HG02840 (cell line): ENCODE data around the gene NEU2.
"Not testable (repeated sequence)": the region's sequence is repeated elsewhere in the genome, so short reads cannot be mapped to it uniquely, and the experiment has no call there.

Source experiments
- ATAC-seq: cut with Tn5 transposase; IDR thresholded peaks from one replicate; pipeline ENCODE4 v1.9.1; 2021; ENCODE audit warnings: mild to moderate bottlenecking, moderate library complexity, moderate number of reproducible peaks; ENCODE audit not compliant: unreplicated experiment, low FRiP score

The NEU2 gene

GRCh38 chr2:233053928-233054784 lies 21.7 kb downstream of the NEU2 start:
- ATAC-seq, result no peak

GRCh38 chr2:233055362-233055761 lies 22.9 kb downstream of the NEU2 start:
- no peak for ATAC-seq

GRCh38 chr2:233056961-233057605 lies 24.6 kb downstream of the NEU2 start:
- ATAC-seq, result no peak

- no peak for ATAC-seq
Measured at GRCh38 chr2:233058717-233059546, 26.5 kb downstream of the NEU2 start.

- no peak for ATAC-seq
Measured at GRCh38 chr2:233059547-233059796, 27.0 kb downstream of the NEU2 start.

GRCh38 chr2:233059797-233060500 lies 27.5 kb downstream of the NEU2 start, which contains the start of gene INPP5D:
INPP5D (plus strand) TSS chr2:233060342; CDS start chr2:233060479, 137 bp downstream.
- no peak for ATAC-seq

- ATAC-seq, result no peak
Measured at GRCh38 chr2:233060501-233060979, 28.1 kb downstream of the NEU2 start.

GRCh38 chr2:233060980-233061590 lies 28.6 kb downstream of the NEU2 start:
- ATAC-seq, result no peak

GRCh38 chr2:233061591-233062450 lies 29.3 kb downstream of the NEU2 start:
- no peak for ATAC-seq

- ATAC-seq, result no peak
Measured at GRCh38 chr2:233062451-233062850, 30.0 kb downstream of the NEU2 start.

GRCh38 chr2:233062946-233063268 lies 30.4 kb downstream of the NEU2 start:
- no peak for ATAC-seq

- ATAC-seq, result no peak
Measured at GRCh38 chr2:233063269-233063975, 30.9 kb downstream of the NEU2 start.

GRCh38 chr2:233063976-233064411 lies 31.5 kb downstream of the NEU2 start:
- no peak for ATAC-seq

GRCh38 chr2:233064530-233065199 lies 32.2 kb downstream of the NEU2 start:
- no peak for ATAC-seq

- ATAC-seq, result not testable (repeated sequence)
Measured at GRCh38 chr2:233065200-233065589, 32.7 kb downstream of the NEU2 start.

GRCh38 chr2:233065954-233066470 lies 33.5 kb downstream of the NEU2 start:
- ATAC-seq, result no peak

GRCh38 chr2:233068762-233069418 lies 36.4 kb downstream of the NEU2 start:
- ATAC-seq, result no peak
